Measurements from ENCODE around the gene BUD31.
"Not testable (repeated sequence)": the region's sequence is repeated elsewhere in the genome, so short reads cannot be mapped to it uniquely, and the experiment has no call there.

Gene BUD31

DNA sequence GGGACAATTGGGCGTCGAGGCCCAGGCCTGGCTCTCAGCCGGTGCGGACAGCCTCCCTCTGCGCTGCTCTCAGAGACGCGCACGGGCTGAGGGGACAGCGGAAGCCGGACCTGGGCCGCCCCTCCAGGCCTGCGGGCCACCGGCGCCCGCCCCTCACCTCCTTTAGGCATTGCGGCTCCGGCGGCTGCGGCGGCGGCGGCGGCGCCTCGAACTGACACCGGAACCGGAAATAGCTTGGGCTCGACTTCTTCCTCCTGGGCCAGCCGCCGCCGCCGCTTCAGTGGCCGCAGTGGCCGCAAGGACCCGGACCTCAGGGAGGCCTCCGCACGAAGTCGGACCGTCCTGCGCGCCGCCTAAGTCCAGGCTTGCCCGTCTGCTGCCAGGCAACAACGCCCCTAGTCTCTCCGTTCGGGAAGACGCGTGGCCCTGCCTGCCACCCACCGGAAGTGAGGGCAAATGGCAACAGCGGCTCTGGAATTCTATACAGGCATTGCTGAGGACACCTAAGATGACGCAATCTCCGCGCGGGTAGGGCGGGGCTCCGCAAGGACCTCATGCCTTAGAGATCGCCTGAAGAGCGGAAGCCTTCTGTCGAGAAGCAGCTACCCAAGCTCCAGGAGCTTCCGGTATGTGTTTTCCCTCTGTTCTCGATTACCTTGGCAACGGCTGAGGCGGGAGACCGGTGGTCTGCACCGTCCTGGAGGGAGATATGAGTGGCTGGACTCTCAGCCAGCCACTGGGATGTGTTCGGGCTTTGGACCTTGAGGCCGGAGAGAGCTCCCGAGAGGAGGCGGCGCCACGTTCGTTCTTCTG is at the start of gene BUD31, which contains the start of gene PDAP1:
Gene BUD31 (plus strand): TSS at position 591 of the 813 bp plus-strand sequence. CDS start 2,124 bp downstream, outside the sequence.
Gene PDAP1 (minus strand): TSS at position 219 of the 813 bp plus-strand sequence. CDS start 49 bp downstream, at position 170.
- in situ Hi-C loops (cut with MboI; ENCODE audit: low sequenced_read_pairs): no loop called here

GRCh38 chr7:99359465-99360154 is 49.2 kb upstream of the BUD31 start:
- in situ Hi-C loops (cut with MboI; ENCODE audit: low sequenced_read_pairs): no loop called here

DNA sequence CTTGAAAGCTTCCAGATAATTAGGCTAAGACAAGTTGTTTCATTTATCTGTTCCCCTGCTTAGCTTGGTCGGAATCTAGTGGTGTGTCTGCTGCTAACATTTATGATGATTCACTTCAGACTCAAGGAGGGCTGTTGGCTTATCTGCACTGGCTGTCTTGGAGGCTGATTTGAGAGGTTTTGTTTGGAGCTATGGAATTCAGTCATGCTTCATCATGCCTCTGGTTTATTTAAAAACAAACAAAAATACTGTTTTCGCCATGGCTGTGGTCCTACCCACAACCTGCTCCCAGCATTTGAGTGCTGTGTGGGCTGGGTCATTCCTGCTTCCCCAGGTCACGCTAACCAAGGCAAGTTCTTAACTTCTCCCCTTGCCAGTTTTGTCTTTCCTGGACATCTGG is 46.0 kb upstream of the BUD31 start:
- in situ Hi-C loops (cut with MboI; ENCODE audit: low sequenced_read_pairs): no loop called here

- in situ Hi-C loops (cut with MboI; ENCODE audit: low sequenced_read_pairs): no loop called here
Measured at GRCh38 chr7:99363286-99363685, 45.5 kb upstream of the BUD31 start.

GRCh38 chr7:99365318-99366141 is 43.2 kb upstream of the BUD31 start:
- in situ Hi-C loops (cut with MboI; ENCODE audit: low sequenced_read_pairs): no loop called here

DNA sequence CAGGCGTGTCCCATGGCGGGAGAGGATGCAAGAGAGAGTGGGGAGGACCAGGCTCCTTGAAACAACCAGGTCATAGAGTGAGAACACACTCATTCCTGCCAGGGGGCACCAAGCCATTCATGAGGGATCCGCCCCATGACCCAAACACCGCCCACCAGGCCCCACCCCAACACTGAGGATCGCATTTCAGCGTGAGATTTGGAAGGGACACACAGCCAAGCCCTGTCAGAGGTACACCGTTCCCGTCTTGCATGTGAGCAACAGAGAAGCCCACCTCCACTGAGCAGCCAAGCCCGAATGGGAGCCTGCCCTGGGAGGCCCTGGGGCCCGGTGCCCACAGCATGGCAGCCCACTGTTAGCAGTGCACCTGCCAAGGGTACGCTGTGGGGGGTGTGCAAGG is 42.1 kb upstream of the BUD31 start:
- in situ Hi-C loops (cut with MboI; ENCODE audit: low sequenced_read_pairs): no loop called here

DNA sequence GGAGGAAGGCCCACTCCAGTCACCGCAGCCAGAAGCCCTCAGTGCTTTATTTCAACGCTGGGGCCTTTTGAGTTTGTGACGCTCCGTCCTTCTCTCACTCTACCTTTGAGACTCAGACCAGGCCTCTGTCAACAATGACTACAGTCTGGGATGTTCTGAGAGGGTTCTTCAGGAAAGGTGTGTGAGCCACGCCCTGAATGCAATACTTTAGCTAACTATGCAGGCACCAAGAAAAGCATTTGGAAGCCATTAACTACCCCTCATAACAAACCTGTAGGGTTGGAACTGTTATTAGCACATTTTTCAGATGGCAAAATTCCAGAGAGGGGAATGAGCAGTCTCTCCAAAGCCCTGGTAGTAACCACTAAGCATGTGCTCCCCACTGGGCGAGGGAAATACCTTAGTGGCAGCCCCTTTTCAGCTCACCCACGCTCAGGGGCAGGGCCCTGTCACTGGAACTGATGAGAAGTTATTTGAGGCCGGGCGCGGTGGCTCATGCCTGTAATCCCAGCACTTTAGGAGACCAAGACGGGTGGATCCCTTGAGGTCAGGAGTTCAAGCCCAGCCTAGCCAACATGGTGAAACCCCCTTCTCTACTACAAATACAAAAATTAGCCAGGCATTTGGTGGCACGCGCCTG is 39.9 kb upstream of the BUD31 start:
- in situ Hi-C loops (cut with MboI; ENCODE audit: low sequenced_read_pairs): no loop called here

- in situ Hi-C loops (cut with MboI; ENCODE audit: low sequenced_read_pairs): no loop called here
Measured at GRCh38 chr7:99369767-99370391, 38.9 kb upstream of the BUD31 start.

- in situ Hi-C loops (cut with MboI; ENCODE audit: low sequenced_read_pairs): no loop called here
Measured at GRCh38 chr7:99371376-99371920, 37.3 kb upstream of the BUD31 start.

DNA sequence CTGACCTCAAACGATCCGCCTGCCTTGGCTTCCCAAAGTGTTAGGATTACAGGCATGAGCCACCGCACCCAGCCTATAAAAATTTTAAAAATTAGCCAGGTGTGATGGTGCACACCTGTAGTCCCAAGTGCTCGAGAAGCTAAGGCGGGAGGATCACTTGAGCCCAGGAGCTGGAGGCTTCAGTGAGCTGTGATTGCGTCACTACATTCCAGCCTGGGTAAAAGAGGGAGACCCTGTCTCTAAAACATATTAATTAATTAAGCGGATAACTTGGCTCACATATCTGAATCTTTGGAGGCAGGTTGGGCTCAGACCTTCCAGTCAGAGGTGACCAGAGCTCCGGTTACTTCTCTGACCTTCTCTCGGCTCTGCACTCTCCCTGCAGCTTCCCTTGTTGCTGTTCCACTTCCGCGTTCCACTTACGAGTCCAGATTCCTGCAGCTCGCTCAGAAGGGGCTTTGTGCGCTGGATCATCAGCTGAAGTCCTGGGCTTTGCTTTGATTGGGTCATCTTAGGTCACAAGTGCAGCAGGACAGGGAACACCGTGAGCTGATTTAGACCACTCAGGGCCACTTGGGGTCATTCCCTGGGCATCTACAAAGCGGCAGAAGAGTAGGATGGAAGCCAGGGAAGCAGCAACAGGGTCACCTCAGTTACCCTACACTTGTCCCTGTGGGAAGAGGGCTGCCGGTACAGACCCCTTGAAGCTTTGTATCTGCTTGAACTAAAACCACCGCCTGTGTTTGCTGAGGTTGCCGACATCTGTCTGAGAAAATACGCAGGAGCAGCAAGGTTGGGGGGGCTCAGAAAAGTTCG is 36.3 kb upstream of the BUD31 start:
- in situ Hi-C loops (cut with MboI; ENCODE audit: low sequenced_read_pairs): no loop called here

DNA sequence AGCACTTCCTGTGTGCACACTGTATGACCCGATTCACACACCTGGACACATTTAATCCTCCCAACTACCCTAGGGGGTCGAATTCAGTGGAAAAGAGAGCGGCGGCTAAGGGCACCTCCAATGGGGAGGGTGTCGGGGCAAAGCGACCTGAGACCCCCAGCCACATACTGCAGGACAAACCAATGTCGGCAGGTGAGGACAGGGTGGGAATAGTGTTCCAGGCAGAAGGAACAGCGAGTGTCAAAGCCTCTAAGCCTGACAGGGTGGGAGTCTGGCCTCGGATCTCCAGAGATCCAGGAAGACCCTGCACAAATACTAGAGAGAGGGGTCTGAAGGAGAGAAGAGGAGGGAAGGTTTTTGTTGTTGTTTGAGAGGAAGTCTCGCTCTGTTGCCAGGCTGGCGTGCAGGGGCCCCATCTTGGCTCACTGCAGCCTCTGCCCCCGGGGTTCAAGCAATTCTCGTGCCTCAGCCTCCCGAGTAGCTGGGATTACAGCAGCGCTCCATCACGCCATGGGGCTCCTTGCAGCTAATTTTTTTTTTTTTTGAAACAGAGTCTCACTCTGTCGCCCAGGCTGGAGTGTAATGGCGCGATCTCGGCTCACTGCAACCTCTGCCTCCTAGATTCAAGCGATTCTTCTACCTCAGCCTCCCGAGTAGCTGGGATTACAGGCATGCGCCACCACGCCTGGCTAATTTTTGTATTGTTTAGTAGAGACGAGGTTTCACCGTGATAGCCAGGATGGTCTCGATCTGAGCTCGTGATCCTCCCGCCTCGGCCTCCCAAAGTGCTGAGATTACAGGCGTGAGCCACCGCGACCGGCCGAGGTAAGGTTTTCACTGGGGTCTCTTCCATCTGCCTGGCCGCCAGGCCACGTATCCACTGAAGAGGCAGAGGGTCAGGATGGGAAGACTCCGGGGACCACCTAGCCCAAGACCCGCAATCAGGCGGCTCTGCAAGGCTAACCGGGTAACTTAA is 35.4 kb upstream of the BUD31 start:
- in situ Hi-C loops (cut with MboI; ENCODE audit: low sequenced_read_pairs): no loop called here

DNA sequence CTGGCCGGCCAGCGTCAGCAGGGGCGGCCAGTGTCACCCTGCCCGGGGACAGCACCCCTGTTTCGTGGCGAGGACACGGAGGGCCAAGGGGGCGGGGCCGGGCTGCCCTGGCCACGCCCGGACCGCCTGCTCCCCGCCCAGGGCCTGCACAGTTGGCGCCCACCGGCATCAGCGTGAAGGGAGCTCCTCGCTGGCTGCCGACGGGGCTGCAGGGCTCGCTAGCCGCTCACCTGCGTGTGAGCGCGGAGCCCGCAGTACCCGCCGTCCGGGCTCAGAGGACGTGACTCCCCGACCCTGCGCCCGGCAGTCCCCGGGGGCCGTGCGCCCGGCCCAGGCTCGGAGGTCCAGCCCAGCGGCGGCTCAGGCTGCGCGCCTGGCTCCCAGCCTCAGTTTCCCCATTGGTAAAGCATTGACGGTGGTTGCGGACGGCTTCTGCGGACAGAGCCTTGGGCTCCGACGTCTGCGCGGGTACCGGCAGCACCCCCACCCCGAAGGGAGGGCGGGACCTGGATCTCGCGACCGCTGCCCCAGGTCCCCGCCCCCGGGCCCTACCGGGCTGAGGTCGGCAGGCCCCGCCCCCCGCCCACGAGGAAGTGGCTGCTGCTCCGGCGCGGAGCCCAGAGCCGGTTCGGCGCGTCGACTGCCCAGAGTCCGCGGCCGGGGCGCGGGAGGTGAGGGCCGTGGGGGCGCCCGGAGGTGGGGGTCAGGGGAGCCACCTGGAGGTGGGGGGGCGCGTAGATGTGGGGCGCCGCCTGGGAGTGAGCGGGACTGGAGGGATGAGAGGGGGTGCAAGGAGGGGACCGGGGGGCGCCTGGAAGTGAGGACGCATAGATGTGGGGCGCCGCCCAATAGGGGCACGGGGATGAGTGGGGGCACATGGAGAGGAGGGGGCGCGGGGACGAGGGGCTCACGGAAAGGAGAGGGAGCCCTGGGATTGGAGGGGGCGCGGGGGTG is 34.4 kb upstream of the BUD31 start, which contains the start of gene ARPC1B:
Gene ARPC1B (plus strand): TSS at position 620 of the 954 bp plus-strand sequence. CDS start 10,985 bp downstream, outside the sequence.
- in situ Hi-C loops (cut with MboI; ENCODE audit: low sequenced_read_pairs): no loop called here

- in situ Hi-C loops (cut with MboI; ENCODE audit: low sequenced_read_pairs): no loop called here
Measured at GRCh38 chr7:99375070-99375807, 33.5 kb upstream of the BUD31 start.

DNA sequence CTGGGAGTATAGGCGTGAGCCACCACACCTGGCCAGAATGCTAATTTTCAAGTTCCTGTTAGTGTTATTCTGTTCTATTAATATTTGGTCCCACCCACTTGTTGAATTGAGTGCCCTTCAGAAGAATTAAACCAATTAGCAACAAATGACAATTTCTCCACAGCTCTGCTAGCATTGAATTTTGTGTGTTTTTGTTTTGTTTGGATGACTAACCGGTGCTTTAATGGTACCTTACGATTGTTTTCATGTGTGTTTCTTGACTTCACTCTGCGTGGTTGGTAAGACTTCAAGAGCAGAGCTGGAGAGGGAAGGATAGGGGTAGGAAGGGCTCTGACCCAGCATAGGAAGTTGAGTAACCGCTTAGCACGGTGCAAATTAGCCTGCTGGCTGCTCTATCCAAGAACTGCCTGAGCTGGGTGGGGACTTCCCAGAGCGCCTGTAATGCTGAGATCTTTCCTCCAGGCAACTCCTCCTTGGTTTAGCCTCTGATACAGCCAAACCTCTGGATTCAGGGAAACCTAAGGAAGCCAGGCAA is 29.7 kb upstream of the BUD31 start:
- in situ Hi-C loops (cut with MboI; ENCODE audit: low sequenced_read_pairs): no loop called here

DNA sequence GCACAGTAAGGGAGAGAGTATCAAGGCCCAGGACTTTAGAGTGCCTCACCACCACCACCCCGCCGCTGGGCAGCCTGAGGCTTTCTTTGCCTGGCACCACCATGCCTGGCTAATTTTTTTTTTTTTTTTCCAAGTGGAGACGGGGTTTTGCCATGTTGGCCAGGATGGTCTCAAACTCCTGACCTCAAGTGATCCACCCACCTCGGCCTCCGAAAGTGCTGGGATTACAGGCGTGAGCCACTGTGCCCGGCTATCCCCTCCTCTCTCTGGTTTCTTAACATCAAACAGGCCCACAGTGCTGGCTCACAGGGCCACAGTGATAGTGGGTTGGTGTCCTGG is 29.1 kb upstream of the BUD31 start:
- in situ Hi-C loops (cut with MboI; ENCODE audit: low sequenced_read_pairs): not testable (repeated sequence)

Measured in HL-60/S4 treated with retinoic acid at 250 ng/mL for 4 days and 3 days (cell line).